GM23248 (cell line): Measurements from ENCODE around the gene VSIG10.

Source experiments
- EZH2 ChIP-seq: fragments of 200-600 bp; sonication (generic); IDR thresholded peaks from 2 replicates; pipeline ENCODE4 v1.6.1; 2018; ENCODE audit warnings: antibody characterized with exemption, mild to moderate bottlenecking; ENCODE audit not compliant: insufficient read depth, poor library complexity, severe bottlenecking
- EZH2phosphoT487 ChIP-seq: fragments of 200-600 bp; sonication (generic); IDR thresholded peaks from 2 replicates; pipeline ENCODE4 v1.6.1; 2018; ENCODE audit warnings: antibody characterized with exemption, moderate library complexity, mild to moderate bottlenecking, low read depth; ENCODE audit not compliant: insufficient read depth

DNA sequence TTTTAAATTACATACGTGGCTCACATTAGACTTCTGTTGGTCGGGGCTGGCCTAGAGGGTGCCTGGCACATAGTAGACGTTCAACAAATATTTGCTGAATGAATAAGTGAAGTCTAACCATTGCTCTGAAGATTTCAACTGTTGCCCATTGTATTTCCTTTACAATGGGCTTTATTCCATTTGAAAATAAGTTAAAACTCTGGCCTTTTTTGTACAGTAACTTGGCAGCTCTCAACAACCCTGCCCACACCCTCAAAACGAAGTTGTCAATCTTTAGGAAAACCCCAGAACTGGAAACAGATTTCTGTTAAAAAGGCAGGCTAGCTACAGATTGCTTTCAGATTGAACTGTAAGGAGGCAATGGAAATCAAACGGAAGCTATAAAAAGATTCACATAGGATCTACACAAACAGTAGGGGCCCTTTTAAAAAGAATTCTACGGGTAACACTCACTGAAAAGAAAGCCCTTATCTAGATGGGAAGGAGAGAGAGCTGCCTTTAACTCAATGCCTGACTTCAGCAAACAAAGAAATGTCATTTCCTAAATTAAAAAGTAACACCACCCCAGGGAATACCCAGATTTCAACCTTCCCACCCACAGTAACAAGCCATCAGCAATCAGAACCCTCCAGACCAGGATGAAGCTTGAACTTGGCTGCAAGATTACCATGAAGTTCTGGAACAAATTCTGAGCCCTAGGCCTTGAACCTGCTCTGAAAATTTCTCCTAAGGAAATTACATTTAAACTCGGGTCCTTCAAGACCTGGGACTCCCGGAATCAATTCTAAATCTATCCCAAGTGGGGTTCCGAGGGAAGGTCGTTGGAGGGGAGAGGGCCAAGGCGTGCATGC lies 44.2 kb downstream of the VSIG10 start:
- TF ChIP-seq EZH2: no peak
- no peak for TF ChIP-seq EZH2phosphoT487
